Fibroblast of the aortic adventitia (primary cell): ENCODE results near the gene TRMT6. TPM values are rescaled to one million over a fixed set of nuclear protein-coding genes. Genes with fewer than 3 reads are reported as not detected.

Experiments
- DNase-seq: peaks from one replicate; pipeline ENCODE4 v3.0.0-alpha.2; 2010; ENCODE audit warnings: low read depth
- H3K4me3 ChIP-seq: 2 replicates; pipeline ENCODE4 v1.5.1; 2011; ENCODE audit warnings: low read depth, mild to moderate bottlenecking, control low read depth, low read length, moderate library complexity
- total RNA-seq: library from RNA; depleted of rRNA; stranded (reverse); fragments of >200 nt; gene quantifications from 2 replicates; pipeline ENCODE4 v1.2.3, GENCODE V29; 2012; ENCODE audit warnings: low replicate concordance
- TF ChIP-seq, protein P1 (sequence below): IDR thresholded peaks from 2 replicates; pipeline ENCODE4 v1.5.1; 2011; ENCODE audit warnings: mild to moderate bottlenecking, low read length, control low read depth, inconsistent platforms; ENCODE audit not compliant: insufficient read depth

The TRMT6 gene
- total RNA-seq, 1 donor, result 8.0 TPM

DNA sequence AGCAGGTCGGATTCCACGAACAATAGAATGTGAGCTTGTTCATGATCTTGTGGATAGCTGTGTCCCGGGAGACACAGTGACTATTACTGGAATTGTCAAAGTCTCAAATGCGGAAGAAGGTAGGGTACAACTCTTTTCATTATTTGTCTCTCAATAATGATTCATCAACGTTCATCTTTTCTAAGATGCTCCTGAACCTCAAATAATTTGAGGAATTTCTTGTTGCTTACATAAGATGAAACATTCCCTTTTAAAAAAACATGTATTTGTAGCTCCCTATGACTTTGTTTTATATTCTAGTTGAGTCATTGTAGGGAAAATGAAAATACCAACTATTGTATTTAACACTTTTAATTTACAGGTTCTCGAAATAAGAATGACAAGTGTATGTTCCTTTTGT is 17.1 kb upstream of the TRMT6 start:
- no peak overlapping the region for H3K4me3 ChIP-seq
- no peak for DNase-seq
- TF ChIP-seq, protein P1, sequence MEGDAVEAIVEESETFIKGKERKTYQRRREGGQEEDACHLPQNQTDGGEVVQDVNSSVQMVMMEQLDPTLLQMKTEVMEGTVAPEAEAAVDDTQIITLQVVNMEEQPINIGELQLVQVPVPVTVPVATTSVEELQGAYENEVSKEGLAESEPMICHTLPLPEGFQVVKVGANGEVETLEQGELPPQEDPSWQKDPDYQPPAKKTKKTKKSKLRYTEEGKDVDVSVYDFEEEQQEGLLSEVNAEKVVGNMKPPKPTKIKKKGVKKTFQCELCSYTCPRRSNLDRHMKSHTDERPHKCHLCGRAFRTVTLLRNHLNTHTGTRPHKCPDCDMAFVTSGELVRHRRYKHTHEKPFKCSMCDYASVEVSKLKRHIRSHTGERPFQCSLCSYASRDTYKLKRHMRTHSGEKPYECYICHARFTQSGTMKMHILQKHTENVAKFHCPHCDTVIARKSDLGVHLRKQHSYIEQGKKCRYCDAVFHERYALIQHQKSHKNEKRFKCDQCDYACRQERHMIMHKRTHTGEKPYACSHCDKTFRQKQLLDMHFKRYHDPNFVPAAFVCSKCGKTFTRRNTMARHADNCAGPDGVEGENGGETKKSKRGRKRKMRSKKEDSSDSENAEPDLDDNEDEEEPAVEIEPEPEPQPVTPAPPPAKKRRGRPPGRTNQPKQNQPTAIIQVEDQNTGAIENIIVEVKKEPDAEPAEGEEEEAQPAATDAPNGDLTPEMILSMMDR, result no peak

DNA sequence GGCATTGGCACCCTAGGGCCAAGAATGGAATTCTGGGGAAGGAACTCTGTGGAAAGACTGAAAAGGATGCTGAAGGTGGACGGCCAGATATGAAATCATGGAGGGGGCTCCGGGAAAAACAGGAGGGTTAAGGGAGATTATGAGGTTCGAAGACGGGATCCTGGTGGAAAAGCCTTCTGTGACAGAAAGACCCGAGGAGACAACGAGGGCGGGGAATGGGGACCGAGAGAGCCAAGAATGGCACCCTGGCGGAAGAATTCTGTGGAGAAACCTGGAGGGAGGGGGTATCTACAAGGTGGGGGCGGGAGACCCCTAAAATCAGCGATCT is 426 bp downstream of the TRMT6 start:
- peak overlapping the region; percentile 93 for H3K4me3 ChIP-seq
- no peak for DNase-seq
- TF ChIP-seq, protein P1, result no peak

DNA sequence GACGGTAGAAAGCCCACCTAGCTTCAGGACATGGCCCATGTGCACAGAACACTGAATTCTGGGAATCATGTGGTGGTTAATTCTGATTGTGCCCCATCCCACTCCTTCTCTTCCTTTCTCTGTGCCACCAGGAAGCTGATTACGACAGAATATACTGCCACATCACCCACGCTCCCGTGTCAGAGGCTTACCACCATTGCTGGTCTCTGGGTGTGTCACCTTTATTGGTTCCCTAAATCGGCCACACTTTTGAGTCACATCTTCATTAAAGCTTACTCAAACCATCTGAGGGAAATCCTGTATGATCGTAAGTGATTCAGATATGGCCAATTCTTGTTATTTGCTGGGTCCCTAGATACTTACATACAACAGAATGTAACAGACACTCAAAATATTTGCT is 3.1 kb downstream of the TRMT6 start:
- TF ChIP-seq, protein P1, result no peak
- no peak for DNase-seq
- H3K4me3 ChIP-seq, result no peak overlapping the region

DNA sequence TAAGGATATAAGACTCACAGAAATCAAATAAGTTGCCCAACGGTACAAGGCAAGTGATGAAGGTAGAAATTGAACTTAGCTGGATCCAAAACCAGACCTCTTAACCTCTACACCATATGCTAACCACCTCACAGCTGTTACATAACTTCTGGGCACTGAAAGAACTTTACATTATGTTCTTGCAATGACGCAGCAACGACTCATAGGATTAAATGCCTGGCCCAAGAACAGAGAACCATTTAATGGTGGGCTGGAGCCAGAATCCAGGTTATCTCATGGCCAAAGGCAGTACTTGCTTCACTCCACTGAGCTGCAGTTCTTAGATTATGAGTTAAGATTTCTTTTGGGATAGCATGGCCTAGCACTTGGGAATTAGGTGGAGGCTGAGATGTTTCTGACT is 4.4 kb downstream of the TRMT6 start:
- DNase-seq, result peak; percentile 76
- TF ChIP-seq, protein P1, result no peak
- H3K4me3 ChIP-seq, result no peak overlapping the region

DNA sequence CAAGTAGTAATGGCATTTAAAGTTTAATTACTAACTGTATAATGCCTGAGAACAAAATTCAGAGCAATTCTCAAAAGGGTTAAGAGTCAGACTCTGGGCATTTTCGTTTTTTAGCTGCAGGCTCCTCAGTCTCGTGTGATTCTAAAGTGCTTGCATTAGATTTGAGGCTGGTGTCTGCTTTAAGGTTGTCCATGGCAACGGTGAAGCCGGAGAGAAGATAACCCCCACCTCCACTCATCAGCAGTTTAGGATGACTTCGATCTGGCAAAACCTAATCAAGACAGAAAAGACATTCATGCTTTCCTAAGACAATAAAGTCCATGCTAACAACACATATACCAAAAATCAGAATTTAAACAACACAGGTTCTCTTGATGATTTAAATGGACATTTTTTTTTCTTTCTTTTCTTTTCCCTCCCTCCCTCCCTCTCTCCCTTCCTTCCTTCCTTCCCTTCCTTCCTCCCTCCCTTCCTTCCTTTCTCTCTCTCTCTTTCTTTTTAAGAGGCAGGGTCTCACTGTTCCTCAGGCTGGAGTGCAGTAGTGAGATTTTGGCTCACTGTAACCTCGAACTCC is 11.8 kb downstream of the TRMT6 start:
- TF ChIP-seq, protein P1, result no peak
- no peak overlapping the region for H3K4me3 ChIP-seq
- no peak for DNase-seq

DNA sequence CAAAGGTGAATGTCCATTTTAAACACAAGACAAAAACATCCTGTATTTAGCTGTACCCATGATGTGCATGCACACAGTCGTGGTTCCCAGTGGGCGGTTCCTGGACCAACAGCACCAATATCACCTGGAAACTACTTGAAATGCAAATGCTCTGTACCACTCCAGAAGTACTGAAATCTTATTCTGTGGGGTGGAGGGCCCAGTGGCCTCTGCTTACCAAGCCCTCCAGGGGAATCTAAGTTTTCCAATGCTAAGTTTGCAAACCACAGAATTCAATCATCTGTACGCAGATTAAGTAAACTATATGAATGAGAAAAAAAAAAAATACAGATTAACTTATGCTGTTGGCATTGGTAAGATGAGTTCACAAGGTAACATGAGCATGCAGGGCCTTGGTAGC is 14.1 kb downstream of the TRMT6 start:
- DNase-seq, result no peak
- TF ChIP-seq, protein P1, result no peak
- no peak overlapping the region for H3K4me3 ChIP-seq

DNA sequence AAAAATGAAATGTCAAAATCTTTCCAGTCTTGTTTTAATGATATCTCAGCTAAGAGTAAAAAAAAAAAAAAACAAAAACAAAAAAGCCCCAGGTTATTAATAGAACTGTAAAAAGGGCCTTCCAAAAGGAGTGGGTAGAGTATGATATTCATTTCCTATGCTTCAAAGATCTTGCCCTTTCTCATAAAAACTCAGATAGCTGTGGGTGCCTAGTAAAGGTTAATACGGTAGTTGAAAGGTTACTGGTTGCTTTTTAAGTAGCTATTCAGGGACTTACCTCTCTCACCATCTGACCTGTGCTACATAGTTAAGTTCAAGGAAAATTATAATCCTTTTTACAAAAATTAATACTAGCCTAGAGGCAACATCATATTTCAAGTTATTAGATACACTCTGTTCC is 14.9 kb downstream of the TRMT6 start:
- no peak for DNase-seq
- TF ChIP-seq, protein P1, result no peak
- H3K4me3 ChIP-seq, result no peak overlapping the region
